Caki2 (cell line): ENCODE measurements around the gene SRRM2. TPM values are rescaled to one million over a fixed set of nuclear protein-coding genes. Genes with fewer than 3 reads are reported as not detected.
A peak's percentile ranks its signal among the peaks of the same experiment; 100 is the strongest.

ENCODE experiments used
- DNase-seq: peaks from one replicate; pipeline ENCODE4 v3.0.0-alpha.2; 2015; ENCODE audit warnings: low read depth
- in situ Hi-C: cut with HindIII; loops from 2 replicates; pipeline ENCODE4 v1.10.0; 2016; ENCODE audit warnings: low sequenced_read_pairs, low pct_unique_long_range_greater_than_20kb, mixed read lengths
- total RNA-seq: library from RNA; depleted of rRNA; stranded (reverse); fragments of >200 nt; shearing (Covaris generic); gene quantifications from 2 replicates; pipeline ENCODE4 v1.2.3, GENCODE V29; 2014; ENCODE audit warnings: low replicate concordance; rRNA removed

SRRM2 gene
- 15.3 and 31.2 TPM in 2 replicates for total RNA-seq

DNA sequence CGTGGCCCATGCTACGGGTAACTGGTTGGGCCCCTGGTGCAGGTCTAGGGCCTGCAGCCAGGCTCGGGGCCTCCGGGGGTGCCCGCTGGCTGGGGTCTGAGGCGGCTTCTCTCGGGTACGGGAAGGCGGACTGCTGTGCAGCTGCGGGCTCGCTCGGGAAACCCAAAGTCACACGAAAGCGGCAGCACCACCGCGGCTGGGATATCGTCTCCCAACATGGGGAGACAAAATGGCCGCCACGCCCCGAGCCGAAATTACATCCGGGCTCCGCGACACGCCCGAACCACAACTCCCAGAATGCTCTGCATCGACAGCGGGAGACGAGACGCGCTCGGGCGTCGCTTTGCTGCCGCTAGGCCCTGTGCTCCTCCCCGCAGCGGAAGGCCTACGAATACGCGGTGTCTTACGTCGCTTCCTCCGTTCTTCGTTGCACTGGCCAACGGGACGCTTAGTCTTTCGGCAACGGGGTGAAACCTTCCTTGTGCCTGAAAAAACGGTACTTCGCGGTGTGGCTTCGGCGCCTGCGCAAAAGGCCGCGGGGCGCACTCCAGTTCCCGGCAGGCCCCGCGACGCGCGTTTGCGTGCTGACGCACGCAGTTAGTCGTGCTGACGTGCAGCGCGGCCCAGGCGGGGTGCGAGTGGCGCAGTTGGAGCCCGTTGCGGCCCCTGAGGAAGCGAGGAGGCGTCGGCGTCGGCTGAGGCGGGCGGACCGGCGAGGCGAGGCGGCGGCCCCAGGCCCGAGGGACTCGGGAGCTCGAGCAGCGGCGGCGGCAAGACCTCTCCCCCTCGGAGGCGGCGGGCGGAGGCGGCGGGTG, at the start of gene SRRM2:
TSS of gene SRRM2 (plus strand) at position 604 of the 815 bp plus-strand sequence. CDS start 3,727 bp downstream, outside the sequence.
- in situ Hi-C loops = no loop called here
- DNase-seq = peak; percentile 99

- no peak for DNase-seq
- in situ Hi-C loops = no loop called here
These were observed 49.3 kb upstream of the SRRM2 start for GRCh38 chr16:2702871-2703745.

- in situ Hi-C loops = no loop called here
- DNase-seq = no peak
These were observed 48.1 kb upstream of the SRRM2 start for GRCh38 chr16:2704166-2704982.

- DNase-seq = no peak
- in situ Hi-C loops = no loop called here
These were observed 47.5 kb upstream of the SRRM2 start for GRCh38 chr16:2704983-2705275.

DNA sequence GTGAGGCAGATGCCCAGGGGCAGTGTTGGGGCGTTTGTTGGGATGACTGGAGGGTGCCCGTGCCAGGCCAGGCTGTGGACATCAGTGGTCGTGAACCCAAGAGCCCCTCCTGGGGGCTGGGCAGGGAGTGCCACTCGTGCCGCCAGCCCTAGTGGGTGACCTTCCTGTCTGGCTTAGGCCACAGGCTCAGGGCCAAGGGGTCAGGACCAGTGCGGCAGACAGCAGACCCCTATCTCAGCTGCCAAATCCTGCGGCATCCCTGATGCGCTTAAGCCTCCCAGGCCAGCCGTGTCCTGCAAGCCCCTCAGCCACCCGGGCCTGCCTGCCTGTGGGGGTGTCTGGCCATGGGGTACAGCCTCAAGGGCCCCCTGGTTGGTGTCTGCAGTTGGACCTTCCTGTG, 47.1 kb upstream of the SRRM2 start:
- DNase-seq = no peak

GRCh38 chr16:2706085-2706484, 46.4 kb upstream of the SRRM2 start:
- in situ Hi-C loops = no loop called here
- DNase-seq = no peak

More for the DNA sequence above, 47.1 kb upstream of the SRRM2 start:
- in situ Hi-C loops = no loop called here

DNA sequence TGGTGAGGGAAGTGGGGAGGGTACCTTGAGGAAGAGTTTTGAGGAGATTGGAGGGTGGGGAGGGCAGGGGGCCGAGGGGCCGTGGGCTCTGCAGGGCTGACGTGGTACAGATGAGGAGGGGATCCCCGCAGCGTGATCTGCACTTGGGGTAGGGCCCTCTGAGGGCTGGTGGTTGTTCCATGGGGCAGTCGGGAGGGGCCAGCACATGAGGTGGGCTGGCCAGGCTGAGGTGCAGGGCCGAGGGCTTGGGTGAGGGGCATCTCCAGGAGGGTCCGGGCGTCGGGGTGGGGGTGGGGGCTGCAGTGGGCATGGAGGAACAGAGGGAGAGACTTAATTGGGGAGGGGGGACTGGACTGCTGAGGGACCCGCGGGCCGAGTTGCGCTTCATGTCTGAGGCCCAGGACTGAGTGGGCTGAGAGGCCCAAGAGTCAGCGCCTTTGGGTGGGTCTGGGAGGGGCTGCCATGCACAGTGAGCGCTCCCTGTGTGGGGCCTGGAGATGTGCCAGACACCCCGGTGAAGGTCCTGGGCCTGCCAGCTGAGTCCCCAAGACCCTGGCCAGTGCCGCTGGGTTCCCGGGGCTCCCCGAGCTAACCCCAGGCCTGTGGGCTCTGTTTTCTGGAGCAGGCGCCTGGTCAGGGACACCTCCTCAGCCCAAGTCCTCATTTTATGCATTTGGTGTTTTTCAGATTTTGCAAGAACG, 45.7 kb upstream of the SRRM2 start:
- DNase-seq = no peak
- in situ Hi-C loops = no loop called here

DNA sequence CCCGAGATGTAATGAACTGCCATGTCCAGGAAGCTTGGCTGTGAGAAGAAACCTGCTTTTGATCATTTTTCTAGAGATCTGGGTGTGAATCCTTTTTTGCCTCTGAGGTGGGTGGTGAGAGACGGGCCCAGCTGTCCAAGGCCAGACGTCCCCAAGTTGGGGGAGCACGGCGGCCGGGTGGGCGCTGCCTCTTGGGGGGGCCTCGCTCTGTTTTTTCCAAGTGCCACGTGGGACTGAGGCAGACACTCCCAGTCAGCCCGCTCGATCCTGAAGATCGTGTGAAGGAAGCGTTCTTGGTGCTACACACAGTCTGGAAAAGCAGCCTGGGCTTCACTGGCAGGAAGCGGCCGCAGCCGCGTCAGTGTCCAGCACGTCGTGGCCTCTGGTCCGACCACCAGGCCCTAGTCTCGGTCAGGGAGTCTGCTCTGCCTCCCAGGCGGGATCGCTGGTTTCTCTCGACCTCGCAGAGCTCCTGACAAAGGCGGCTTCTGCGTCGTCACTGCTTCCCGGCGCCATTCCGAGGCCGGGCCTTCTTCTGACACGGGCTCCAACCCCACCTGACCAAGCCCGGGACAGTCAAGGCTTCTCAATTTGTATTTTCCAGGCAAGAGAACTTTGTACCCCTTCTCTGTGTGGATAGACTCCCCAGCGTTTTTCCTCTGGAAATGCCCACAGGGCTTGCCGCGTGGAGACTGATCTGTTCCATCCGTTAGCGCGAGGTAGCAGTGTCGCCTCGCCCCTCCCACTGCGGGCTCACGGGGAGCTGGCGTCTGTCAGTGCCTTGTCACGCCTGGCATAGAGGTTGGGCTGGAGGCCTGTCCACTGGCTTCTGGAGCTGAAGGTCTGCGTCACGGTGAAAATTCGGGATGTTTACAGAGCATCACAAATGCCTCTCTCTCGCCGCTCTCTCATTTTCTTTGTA, 44.8 kb upstream of the SRRM2 start:
- DNase-seq = no peak
- in situ Hi-C loops = no loop called here

DNA sequence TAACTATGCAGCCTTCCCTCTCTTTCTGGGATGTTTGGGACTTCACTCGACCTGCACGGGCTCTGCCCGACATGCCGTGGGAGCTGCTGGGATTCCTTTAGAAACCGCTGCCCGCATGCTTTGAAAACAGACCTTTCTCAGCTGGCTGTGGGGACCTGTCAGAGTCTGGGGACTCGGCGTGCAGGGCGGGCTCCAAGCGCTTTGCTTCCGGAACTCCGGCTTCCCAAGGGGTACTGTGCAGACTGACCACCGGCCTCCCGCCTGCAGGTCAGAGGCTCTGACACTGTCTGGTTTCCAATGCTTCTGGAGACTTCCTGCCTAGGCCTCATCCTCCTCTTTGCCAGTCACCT, 44.2 kb upstream of the SRRM2 start:
- in situ Hi-C loops = no loop called here

GRCh38 chr16:2708955-2709587, 43.4 kb upstream of the SRRM2 start:
- in situ Hi-C loops = no loop called here
- DNase-seq = no peak

More for the DNA sequence above, 44.2 kb upstream of the SRRM2 start:
- no peak for DNase-seq

DNA sequence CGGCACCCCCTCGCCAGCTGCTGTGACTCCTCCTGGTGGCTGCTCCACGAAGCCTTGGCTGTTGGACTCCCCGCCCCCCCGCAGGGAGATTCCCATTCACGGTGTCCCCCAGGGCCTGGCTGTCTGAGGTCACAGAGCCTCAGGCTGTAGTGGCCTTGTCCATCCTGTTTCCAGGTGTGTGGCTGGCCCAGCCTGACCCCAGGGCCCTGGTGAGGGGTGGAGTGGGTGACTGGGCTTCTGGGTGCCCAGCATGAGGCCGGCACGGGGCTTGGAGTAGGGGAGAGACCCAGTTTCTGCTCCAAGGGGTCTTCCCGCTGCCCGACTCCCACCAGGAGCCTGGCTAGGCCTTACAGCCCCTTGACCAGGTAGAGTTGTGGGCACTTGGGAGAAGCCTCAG, 42.9 kb upstream of the SRRM2 start:
- in situ Hi-C loops = no loop called here
- no peak for DNase-seq

DNA sequence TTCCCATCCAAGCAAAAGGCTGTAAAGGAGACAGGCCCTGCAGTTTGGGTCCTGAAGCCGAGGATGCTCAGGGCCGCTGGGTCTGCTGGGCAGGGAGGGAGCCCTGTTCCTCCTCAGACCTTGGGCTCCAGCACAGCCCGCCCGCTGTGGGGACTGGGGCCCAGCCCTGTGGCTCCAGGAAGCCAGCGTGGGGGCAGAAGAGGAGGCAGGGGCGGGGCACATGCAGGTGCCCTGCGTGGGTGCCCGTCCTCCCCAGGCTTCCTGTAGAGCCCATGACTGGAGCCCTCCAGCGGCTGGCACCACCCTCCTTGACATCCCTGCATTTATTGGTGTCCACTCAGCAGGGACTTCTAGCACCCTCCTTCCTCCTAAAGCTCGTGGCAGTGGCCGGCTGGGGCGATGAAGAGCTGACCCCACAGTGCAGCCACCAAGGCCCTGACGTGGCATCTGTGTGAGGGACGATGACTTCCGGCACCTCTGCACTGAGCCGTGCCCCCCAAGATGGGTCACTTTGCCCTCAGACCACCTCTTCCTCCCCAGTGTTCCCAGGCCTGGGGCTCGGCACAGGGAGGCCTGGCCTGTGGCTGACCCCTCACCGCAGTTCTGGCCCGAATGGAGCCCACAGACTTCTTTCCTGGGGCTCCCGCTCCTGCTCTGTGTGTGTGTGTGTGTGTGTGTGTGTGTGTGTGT, 42.3 kb upstream of the SRRM2 start:
- DNase-seq = no peak
- in situ Hi-C loops = no loop called here

DNA sequence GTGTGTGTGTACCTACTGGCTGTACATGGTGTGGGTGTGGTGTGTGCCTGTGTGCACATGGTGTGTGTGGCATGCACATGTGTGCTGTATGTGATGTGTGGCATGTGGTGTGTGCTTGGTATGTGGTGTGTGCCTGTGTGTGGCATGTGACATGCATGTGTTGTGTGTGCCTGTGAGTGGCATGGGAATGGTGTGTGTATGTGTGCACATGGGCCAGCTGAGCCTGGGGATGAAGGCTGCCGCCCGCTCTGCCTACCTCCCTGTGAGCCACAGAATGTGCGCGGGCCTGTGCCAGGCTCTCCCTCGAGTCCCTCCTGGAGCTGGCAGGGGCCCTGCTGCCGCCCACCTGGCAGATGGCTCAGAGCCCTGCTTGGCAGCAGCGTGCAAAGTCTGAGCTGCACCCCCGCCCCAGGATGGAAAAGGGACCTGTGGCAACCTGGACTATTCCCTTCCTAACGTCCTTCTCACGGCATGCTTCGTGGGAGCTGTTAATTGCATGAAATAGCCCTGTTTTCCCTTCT, 41.7 kb upstream of the SRRM2 start:
- in situ Hi-C loops = no loop called here
- DNase-seq = no peak

DNA sequence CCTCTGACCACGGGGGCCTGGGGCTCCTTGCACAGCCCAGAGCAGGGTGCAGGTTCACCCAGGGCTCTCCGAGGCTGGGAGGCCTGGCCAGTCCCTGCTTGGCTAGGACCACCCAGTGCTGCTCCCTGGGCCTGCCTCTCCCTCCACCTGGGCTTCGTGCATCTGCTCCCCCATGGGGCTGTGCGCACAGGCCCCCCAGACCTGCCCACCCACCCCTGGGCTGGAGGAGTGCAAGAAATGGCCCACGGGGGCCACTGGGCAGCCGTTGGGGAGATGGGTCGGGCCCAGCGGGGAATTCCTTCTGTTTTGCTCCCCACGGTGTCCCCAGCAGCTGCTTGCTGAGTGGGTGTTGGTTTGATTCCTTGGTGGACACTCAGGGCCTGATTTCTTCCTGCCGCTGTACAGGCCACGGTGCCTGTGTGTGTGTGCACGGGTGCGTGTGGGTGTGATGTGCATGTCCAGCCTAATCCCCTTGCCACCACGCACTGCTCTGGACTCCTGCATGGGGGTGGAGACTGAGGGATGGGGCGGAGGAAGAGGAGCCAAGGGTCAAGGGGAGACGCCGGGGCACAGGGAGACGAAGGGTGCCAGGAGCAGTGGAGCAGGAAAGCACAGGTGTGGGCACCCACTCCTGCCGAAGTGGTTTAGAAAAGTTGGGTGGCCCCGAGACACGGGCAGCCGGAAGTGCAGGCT, 40.9 kb upstream of the SRRM2 start:
- in situ Hi-C loops = no loop called here
- no peak for DNase-seq

- no peak for DNase-seq
- in situ Hi-C loops = no loop called here
These were observed 40.4 kb upstream of the SRRM2 start for GRCh38 chr16:2712063-2712441.

DNA sequence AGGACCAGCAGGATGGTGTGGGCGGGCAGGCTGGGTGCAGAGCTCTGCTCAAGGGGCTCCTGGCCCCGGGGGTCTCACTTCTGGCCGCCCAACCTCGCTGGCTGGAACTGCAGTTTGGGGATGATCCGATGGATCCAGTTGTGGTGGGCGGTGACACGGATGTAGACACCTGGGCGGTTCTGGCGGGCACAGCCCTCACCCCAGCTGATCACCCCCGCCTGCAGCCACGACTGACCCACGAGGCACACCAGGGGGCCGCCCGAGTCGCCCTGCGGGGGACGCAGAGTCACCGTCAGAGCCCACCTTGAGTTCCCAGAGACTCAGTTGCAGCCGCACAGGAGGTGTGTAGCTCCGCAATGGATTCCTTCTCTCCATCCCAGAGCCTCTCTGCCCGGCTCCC, 39.9 kb upstream of the SRRM2 start:
- in situ Hi-C loops = no loop called here
- DNase-seq = no peak
